Hepatocyte (in vitro differentiated cells): Measurements from ENCODE around the gene NCL.

ENCODE experiments used
- CTCF ChIP-seq: fragments of 200-600 bp; sonication (generic); IDR thresholded peaks from 2 replicates; pipeline ENCODE4 v1.5.1; 2016; ENCODE audit warnings: antibody characterized with exemption, mild to moderate bottlenecking; ENCODE audit not compliant: poor library complexity
- EZH2phosphoT487 ChIP-seq: fragments of 200-600 bp; sonication (generic); IDR thresholded peaks from one replicate; pipeline ENCODE4 v1.6.1; 2018; ENCODE audit warnings: antibody characterized with exemption, mild to moderate bottlenecking, low read depth, moderate library complexity; ENCODE audit not compliant: unreplicated experiment, severe bottlenecking

- TF ChIP-seq CTCF (no peak), EZH2phosphoT487 (no peak)
Measured at GRCh38 chr2:231431606-231432005, 32.7 kb downstream of the NCL start.
